ENCODE data around the gene ANGPTL4. TPM values are rescaled to one million over a fixed set of nuclear protein-coding genes. Genes with fewer than 3 reads are reported as not detected.
A peak's percentile ranks its signal among the peaks of the same experiment; 100 is the strongest.
"Not testable (repeated sequence)": the region's sequence is repeated elsewhere in the genome, so short reads cannot be mapped to it uniquely, and the experiment has no call there.

Gene ANGPTL4
- total and polyA plus RNA-seq, 4 donors: 10.1 to 45.1 (median 29.7) TPM

DNA sequence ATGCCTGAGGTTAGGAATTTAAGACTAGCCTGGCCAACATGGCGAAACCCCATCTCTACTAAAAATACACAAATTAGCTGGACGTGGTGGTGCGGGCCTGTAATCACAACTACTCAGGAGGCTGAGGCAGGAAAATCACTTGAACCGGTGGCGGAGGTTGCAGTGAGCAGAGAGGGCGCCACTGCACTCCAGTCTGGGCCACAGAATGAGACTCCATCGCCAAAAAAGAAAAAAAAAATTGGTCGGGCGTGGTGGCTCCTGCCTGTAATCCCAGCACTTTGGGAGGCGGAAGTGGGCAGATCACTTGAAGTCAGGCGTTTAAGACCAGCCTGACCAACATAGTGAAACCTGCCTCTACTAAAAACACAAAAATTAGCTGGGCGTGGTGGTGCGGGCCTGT, 46.8 kb downstream of the ANGPTL4 start:
- not testable (repeated sequence) for H3K9me3 ChIP-seq (ENCODE audit: control insufficient read depth, low read length)
- intact Hi-C loops (cut with DNase I): loop anchor here (5.0 kb wide), 2 partner anchors 37 to 97 kb away; no protein-coding TSS in a partner anchor
- 86 to 89% methylated on average over 13 of the region's 13 CpGs for WGBS, 2 donors

DNA sequence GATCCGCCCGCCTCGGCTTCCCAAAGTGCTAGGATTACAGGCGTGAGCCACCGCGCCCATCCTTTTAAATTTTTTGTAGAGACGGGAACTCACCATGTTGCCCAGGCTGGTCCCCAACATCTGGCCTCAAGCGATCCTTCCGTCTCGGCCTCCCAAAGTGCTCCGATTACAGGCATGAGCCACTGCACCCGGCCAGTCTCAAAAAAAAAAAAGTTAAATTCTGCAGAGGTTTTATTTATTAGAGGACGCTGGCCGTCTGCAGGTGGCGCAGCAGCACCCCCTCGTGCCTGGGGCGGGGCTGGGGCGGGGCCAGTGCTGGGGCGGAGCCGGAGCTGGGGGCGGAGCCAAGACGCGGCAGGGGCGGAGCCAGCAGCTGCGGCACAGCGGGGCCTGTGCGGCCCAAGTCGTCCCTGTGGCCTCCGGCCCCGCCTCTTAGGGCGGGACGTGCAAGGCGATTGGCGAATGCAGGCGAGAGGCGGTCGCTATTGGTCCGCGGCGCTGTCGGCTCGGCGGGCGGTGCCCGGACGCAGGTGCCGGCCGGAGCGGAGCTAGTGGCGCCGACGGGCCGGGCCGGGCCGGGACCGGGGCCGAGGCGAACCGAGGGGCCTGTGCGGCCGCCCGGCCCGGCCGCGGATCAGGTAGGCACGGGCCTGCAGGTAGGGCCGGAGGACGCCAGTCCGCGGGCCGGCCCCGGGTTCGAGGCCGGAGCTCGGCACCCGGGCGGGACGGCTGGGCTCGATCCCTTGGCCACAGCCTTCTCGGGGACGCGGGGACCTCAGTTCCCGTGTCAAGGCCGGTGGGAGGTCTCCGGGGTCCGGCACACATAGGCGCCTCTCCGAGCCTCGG, 49.1 kb downstream of the ANGPTL4 start, which contains the start of gene MARCHF2:
Gene MARCHF2, plus strand, starts transcription at position 523 of the 846 bp plus-strand sequence. CDS start 8,536 bp downstream, outside the sequence.
- Histone ChIP-seq H3K4me1 (ENCODE audit: control insufficient read depth in 1 of 2, insufficient read depth in 2 of 2, low read length in 2 of 2) (no peaks in the 10 kb centered on the region), H3K4me3 (ENCODE audit: low read length in 2 of 2) (peak within 1 kb of the TSS; percentile 85 to 90), H3K9me3 (ENCODE audit: control insufficient read depth, low read length) (no peaks in the 10 kb centered on the region), H3K27ac (ENCODE audit: low read depth in 1 of 2, low read length in 2 of 2) (peak within 1 kb of the TSS in 1 of 2 donors; percentile 42), H3K36me3 (ENCODE audit: control insufficient read depth in 1 of 2, insufficient read depth in 2 of 2, low read length in 1 of 2) (no peaks in the 10 kb centered on the region), H3K27me3 (ENCODE audit: control insufficient read depth in 1 of 2, insufficient read depth in 2 of 2, low read length in 1 of 2) (no peaks in the 10 kb centered on the region)
- 4 to 5% methylated on average over 73 to 89 of the region's 89 CpGs for WGBS, 2 donors
- intact Hi-C loops (cut with DNase I): loop anchor here (5.0 kb wide), 2 partner anchors 34 to 94 kb away; no protein-coding TSS in a partner anchor
- DNase-seq (peak; percentile 98), ATAC-seq (ENCODE audit: low FRiP score) (peak; percentile 100)

More for the DNA sequence above, 46.8 kb downstream of the ANGPTL4 start:
- not testable (repeated sequence) for H3K4me3 ChIP-seq (ENCODE audit: low read length in 2 of 2); H3K36me3 ChIP-seq (ENCODE audit: control insufficient read depth in 1 of 2, insufficient read depth in 2 of 2, low read length in 1 of 2); H3K27ac ChIP-seq (ENCODE audit: low read depth in 1 of 2, low read length in 2 of 2); DNase-seq; H3K27me3 ChIP-seq (ENCODE audit: control insufficient read depth in 1 of 2, insufficient read depth in 2 of 2, low read length in 1 of 2); H3K4me1 ChIP-seq (ENCODE audit: control insufficient read depth in 1 of 2, insufficient read depth in 2 of 2, low read length in 2 of 2); ATAC-seq (ENCODE audit: low FRiP score)

- no peak for ATAC-seq (ENCODE audit: low FRiP score)
- intact Hi-C loops (cut with DNase I): loop anchor here (5.0 kb wide), 2 partner anchors 34 to 94 kb away; no protein-coding TSS in a partner anchor
- Histone ChIP-seq H3K27ac (ENCODE audit: low read depth in 1 of 2, low read length in 2 of 2) (no peak overlapping the region), H3K36me3 (ENCODE audit: control insufficient read depth in 1 of 2, insufficient read depth in 2 of 2, low read length in 1 of 2) (no peaks in the 10 kb centered on the region), H3K9me3 (ENCODE audit: control insufficient read depth, low read length) (no peaks in the 10 kb centered on the region), H3K4me3 (ENCODE audit: low read length in 2 of 2) (peak overlapping the region; percentile 85 to 90), H3K27me3 (ENCODE audit: control insufficient read depth in 1 of 2, insufficient read depth in 2 of 2, low read length in 1 of 2) (no peaks in the 10 kb centered on the region), H3K4me1 (ENCODE audit: control insufficient read depth in 1 of 2, insufficient read depth in 2 of 2, low read length in 2 of 2) (no peaks in the 10 kb centered on the region)
- WGBS, 2 donors: 4 to 13% methylated on average over 3 of the region's 3 CpGs
- DNase-seq: no peak
These were observed 49.7 kb downstream of the ANGPTL4 start for GRCh38 chr19:8413629-8413995.

DNA sequence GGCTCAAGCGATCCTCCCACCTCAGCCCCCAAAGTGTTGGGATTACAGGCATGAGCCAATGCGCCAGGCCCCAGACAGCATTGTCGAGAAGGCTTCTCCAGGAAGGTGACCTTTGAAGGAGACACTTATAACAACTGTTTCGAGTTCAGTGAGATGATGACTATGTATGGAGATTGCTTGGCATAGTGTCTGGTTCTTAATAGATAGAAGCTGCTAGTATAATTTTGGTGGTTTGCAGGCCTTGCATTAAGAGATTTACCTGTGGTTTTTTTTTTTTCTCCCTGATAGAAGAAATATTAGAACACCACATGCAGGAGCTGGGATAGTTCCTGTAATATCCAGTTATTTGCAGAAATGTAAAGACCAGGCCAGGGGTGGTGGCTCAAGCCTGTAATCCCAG, 52.8 kb downstream of the ANGPTL4 start:
- no peaks in the 10 kb centered on the region for H3K4me1 ChIP-seq (ENCODE audit: control insufficient read depth in 1 of 2, insufficient read depth in 2 of 2, low read length in 2 of 2)
- intact Hi-C loops (cut with DNase I): no loop called here
- no peaks in the 10 kb centered on the region for H3K36me3 ChIP-seq (ENCODE audit: control insufficient read depth in 1 of 2, insufficient read depth in 2 of 2, low read length in 1 of 2)
- 69 to 81% methylated on average over 4 of the region's 4 CpGs for WGBS, 2 donors
- no peak for ATAC-seq (ENCODE audit: low FRiP score)
- no peak for DNase-seq
- no peaks in the 10 kb centered on the region for H3K9me3 ChIP-seq (ENCODE audit: control insufficient read depth, low read length)
- no peak overlapping the region for H3K4me3 ChIP-seq (ENCODE audit: low read length in 2 of 2)
- no peaks in the 10 kb centered on the region for H3K27me3 ChIP-seq (ENCODE audit: control insufficient read depth in 1 of 2, insufficient read depth in 2 of 2, low read length in 1 of 2)
- H3K27ac ChIP-seq (ENCODE audit: low read depth in 1 of 2, low read length in 2 of 2): no peak overlapping the region

DNA sequence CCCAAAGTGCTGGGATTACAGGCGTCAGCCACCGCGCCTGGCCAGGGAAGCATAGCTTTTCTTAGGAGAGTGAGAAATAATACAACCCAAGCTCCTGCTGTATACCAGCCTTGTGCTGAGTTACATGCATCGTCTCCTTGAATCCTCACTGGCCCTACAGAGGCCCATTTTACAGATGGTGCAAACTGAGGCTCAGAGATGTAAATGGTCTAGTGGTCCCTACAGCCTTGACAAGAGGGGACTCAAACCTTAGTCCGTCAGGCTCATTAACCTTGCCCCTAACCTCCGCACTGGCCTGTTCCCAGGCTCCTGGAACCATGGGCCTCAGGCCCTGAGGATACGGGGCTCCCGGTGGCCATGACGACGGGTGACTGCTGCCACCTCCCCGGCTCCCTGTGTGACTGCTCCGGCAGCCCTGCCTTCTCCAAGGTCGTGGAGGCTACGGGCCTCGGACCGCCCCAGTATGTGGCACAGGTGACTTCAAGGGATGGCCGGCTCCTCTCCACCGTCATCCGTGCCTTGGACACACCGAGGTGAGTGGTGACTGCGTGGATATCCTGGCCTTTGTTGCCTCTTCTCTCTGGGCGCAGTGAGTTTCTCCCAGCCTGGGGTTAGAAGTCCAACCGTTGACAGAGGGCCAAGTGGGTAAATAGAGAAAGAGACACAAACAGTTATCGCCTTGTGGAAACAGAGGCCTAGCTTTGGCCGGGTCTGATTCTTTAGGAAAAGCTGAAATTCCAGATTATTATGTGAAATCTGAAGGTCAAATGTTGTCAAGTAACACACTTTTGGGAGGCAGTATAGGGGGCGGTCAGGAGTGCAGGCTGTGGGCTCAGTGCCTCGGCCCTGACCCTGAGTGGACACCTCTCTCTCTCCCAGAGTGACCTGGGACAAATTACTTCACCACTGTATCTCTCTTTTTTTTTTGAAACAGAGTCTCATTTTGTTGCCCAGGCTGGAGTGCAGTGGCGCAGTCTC, 57.8 kb downstream of the ANGPTL4 start:
- DNase-seq: no peak
- no peaks in the 10 kb centered on the region for H3K27me3 ChIP-seq (ENCODE audit: control insufficient read depth in 1 of 2, insufficient read depth in 2 of 2, low read length in 1 of 2)
- 86 to 90% methylated on average over 28 of the region's 28 CpGs for WGBS, 2 donors
- no peaks in the 10 kb centered on the region for H3K9me3 ChIP-seq (ENCODE audit: control insufficient read depth, low read length)
- intact Hi-C loops (cut with DNase I): no loop called here
- no peaks in the 10 kb centered on the region for H3K36me3 ChIP-seq (ENCODE audit: control insufficient read depth in 1 of 2, insufficient read depth in 2 of 2, low read length in 1 of 2)
- no peak overlapping the region for H3K4me3 ChIP-seq (ENCODE audit: low read length in 2 of 2)
- H3K27ac ChIP-seq (ENCODE audit: low read depth in 1 of 2, low read length in 2 of 2): no peak overlapping the region
- H3K4me1 ChIP-seq (ENCODE audit: control insufficient read depth in 1 of 2, insufficient read depth in 2 of 2, low read length in 2 of 2): no peaks in the 10 kb centered on the region
- ATAC-seq (ENCODE audit: low FRiP score): no peak

- no peaks in the 10 kb centered on the region for H3K4me1 ChIP-seq (ENCODE audit: control insufficient read depth in 1 of 2, insufficient read depth in 2 of 2, low read length in 2 of 2)
- 12% methylated on average over 9 of the region's 9 CpGs for WGBS, 2 donors
- ATAC-seq (ENCODE audit: low FRiP score): peak; percentile 98
- no peaks in the 10 kb centered on the region for H3K36me3 ChIP-seq (ENCODE audit: control insufficient read depth in 1 of 2, insufficient read depth in 2 of 2, low read length in 1 of 2)
- H3K27me3 ChIP-seq (ENCODE audit: control insufficient read depth in 1 of 2, insufficient read depth in 2 of 2, low read length in 1 of 2): no peaks in the 10 kb centered on the region
- H3K9me3 ChIP-seq (ENCODE audit: control insufficient read depth, low read length): no peaks in the 10 kb centered on the region
- H3K27ac ChIP-seq (ENCODE audit: low read depth in 1 of 2, low read length in 2 of 2): peak overlapping the region in 1 of 2 donors; percentile 39
- intact Hi-C loops (cut with DNase I): no loop called here
- H3K4me3 ChIP-seq (ENCODE audit: low read length in 2 of 2): no peak overlapping the region
- peak; percentile 97 for DNase-seq
These were observed 59.9 kb downstream of the ANGPTL4 start for GRCh38 chr19:8423817-8424223.

Small RNA genes lying within 50 kb of the gene (microRNA-seq; reads per million reads assigned to microRNA genes)
- gene MIR4999: 6.0 to 11.9 reads per million in 2 donors

Other genes with a start within 250 kb of the ANGPTL4 start
- not detected for gene FBN3, start 214.6 kb upstream of the ANGPTL4 start, total RNA-seq
- gene FBN3, start 214.6 kb upstream of the ANGPTL4 start, polyA plus RNA-seq: not detected
- 10 to 100 TPM; 23.6 to 33.7 TPM for gene CERS4, start 154.8 kb upstream of the ANGPTL4 start, total RNA-seq
- 10 to 100 TPM; 14.4 to 25.2 TPM for gene CERS4, start 154.8 kb upstream of the ANGPTL4 start, polyA plus RNA-seq
- 10 to 100 TPM; 25.5 to 28.0 TPM for gene CD320, start 55.8 kb upstream of the ANGPTL4 start, total RNA-seq
- 10 to 100 TPM; 17.3 to 42.6 TPM for gene CD320, start 55.8 kb upstream of the ANGPTL4 start, polyA plus RNA-seq
- gene NDUFA7, start 42.8 kb upstream of the ANGPTL4 start, total RNA-seq: 10 to 100 TPM; 18.9 to 19.6 TPM
- 10 to 100 TPM; 33.8 to 53.0 TPM for gene NDUFA7, start 42.8 kb upstream of the ANGPTL4 start, polyA plus RNA-seq
- 100 to 1,000 TPM; 875 to 981 TPM for gene RPS28, start 42.7 kb upstream of the ANGPTL4 start, total RNA-seq
- gene RPS28, start 42.7 kb upstream of the ANGPTL4 start, polyA plus RNA-seq: 100 to 1,000 TPM; 405 to 553 TPM
- 10 to 100 TPM; 15.9 to 23.9 TPM for gene KANK3, start 20.9 kb upstream of the ANGPTL4 start, total RNA-seq
- 1 to 10 TPM in 1 of 2 donors, under 1 TPM in 1; 0.50 to 1.8 TPM for gene KANK3, start 20.9 kb upstream of the ANGPTL4 start, polyA plus RNA-seq
- gene RAB11B, start 26.2 kb downstream of the ANGPTL4 start, total RNA-seq: 100 to 1,000 TPM; 119 TPM
- 100 to 1,000 TPM in 1 of 2 donors, 10 to 100 TPM in 1; 68.6 to 116 TPM for gene RAB11B, start 26.2 kb downstream of the ANGPTL4 start, polyA plus RNA-seq
- 10 to 100 TPM; 61.8 to 70.5 TPM for gene MARCHF2, start 49.1 kb downstream of the ANGPTL4 start, total RNA-seq
- 10 to 100 TPM; 50.1 to 61.7 TPM for gene MARCHF2, start 49.1 kb downstream of the ANGPTL4 start, polyA plus RNA-seq
- gene HNRNPM, start 80.8 kb downstream of the ANGPTL4 start, total RNA-seq: 100 to 1,000 TPM; 134 to 148 TPM
- gene HNRNPM, start 80.8 kb downstream of the ANGPTL4 start, polyA plus RNA-seq: 100 to 1,000 TPM; 106 to 112 TPM
- gene PRAM1, start 138.5 kb downstream of the ANGPTL4 start, total RNA-seq: 1 to 10 TPM; 2.5 to 3.8 TPM
- 1 to 10 TPM in 1 of 2 donors, under 1 TPM in 1; 0.25 to 3.2 TPM for gene PRAM1, start 138.5 kb downstream of the ANGPTL4 start, polyA plus RNA-seq
- gene ZNF414, start 150.0 kb downstream of the ANGPTL4 start, total RNA-seq: 10 to 100 TPM; 16.4 to 17.7 TPM
- 10 to 100 TPM in 1 of 2 donors, 1 to 10 TPM in 1; 4.0 to 33.0 TPM for gene ZNF414, start 150.0 kb downstream of the ANGPTL4 start, polyA plus RNA-seq
- gene MYO1F, start 213.3 kb downstream of the ANGPTL4 start, total RNA-seq: 10 to 100 TPM; 30.3 to 63.8 TPM
- 10 to 100 TPM in 1 of 2 donors, 1 to 10 TPM in 1; 2.1 to 10.0 TPM for gene MYO1F, start 213.3 kb downstream of the ANGPTL4 start, polyA plus RNA-seq
- gene ADAMTS10, start 246.6 kb downstream of the ANGPTL4 start, total RNA-seq: 100 to 1,000 TPM in 1 of 2 donors, 10 to 100 TPM in 1; 58.1 to 188 TPM
- gene ADAMTS10, start 246.6 kb downstream of the ANGPTL4 start, polyA plus RNA-seq: 100 to 1,000 TPM in 1 of 2 donors, 10 to 100 TPM in 1; 18.8 to 264 TPM